Keratinocyte (primary cell): ENCODE data around the gene CTDSPL.

Source experiments
- EZH2 ChIP-seq: IDR thresholded peaks from one replicate; pipeline ENCODE4 v1.6.1; 2012; ENCODE audit warnings: inconsistent platforms, mild to moderate bottlenecking, low read length, moderate library complexity
- TF ChIP-seq, protein P1 (sequence below), 3 experiments: IDR thresholded peaks in 1 of 3; conservative IDR thresholded peaks in 1 of 3; optimal IDR thresholded peaks in 1 of 3; 2 replicates in 2 of 3; 3 replicates in 1 of 3; pipeline versions ENCODE3 to v1.5.1; 2011; ENCODE audit warnings: low read length in 3 of 3, mild to moderate bottlenecking in 3 of 3, moderate library complexity in 2 of 3, control low read depth in 1 of 3, inconsistent platforms in 1 of 3; ENCODE audit not compliant: insufficient read depth in 2 of 3; ENCODE audit errors: extremely low read depth in 1 of 3

- TF ChIP-seq, protein P1, sequence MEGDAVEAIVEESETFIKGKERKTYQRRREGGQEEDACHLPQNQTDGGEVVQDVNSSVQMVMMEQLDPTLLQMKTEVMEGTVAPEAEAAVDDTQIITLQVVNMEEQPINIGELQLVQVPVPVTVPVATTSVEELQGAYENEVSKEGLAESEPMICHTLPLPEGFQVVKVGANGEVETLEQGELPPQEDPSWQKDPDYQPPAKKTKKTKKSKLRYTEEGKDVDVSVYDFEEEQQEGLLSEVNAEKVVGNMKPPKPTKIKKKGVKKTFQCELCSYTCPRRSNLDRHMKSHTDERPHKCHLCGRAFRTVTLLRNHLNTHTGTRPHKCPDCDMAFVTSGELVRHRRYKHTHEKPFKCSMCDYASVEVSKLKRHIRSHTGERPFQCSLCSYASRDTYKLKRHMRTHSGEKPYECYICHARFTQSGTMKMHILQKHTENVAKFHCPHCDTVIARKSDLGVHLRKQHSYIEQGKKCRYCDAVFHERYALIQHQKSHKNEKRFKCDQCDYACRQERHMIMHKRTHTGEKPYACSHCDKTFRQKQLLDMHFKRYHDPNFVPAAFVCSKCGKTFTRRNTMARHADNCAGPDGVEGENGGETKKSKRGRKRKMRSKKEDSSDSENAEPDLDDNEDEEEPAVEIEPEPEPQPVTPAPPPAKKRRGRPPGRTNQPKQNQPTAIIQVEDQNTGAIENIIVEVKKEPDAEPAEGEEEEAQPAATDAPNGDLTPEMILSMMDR (optimal IDR thresholded peaks at IDR 0.05 in 1 of 3, IDR thresholded peaks at IDR 0.05 in 1 of 3, conservative IDR thresholded peaks at IDR 0.05 in 1 of 3; ENCODE audit: extremely low read depth in 1 of 3, insufficient read depth in 2 of 3, low read length in 3 of 3) = no peak
- TF ChIP-seq EZH2 = no peak
These were observed 125.6 kb downstream of the CTDSPL start for GRCh38 chr3:37987315-37987697.
